Ascending aorta (tissue), 2 donors: ENCODE results near the gene SS18L1. TPM values are rescaled to one million over a fixed set of nuclear protein-coding genes. Genes with fewer than 3 reads are reported as not detected.

Experiments
- DNase-seq, 2 donors: peaks; one replicate each; pipeline ENCODE4 v3.0.0-alpha.2; 2019; ENCODE audit warnings: low spot score in 2 of 2
- H3K27ac ChIP-seq, 2 donors: fragments of 200-600 bp; sonication (generic); one replicate each; pipeline ENCODE4 v1.5.1; 2016 to 2017; ENCODE audit warnings: mild to moderate bottlenecking in 1 of 2
- H3K27me3 ChIP-seq: fragments of 200-600 bp; sonication (generic); one replicate; pipeline ENCODE4 v1.5.1; 2017
- H3K36me3 ChIP-seq, 2 donors: fragments of 200-600 bp; sonication (generic); one replicate each; pipeline ENCODE4 v1.5.1; 2016
- H3K4me1 ChIP-seq, 2 donors: fragments of 200-600 bp; sonication (generic); one replicate each; pipeline ENCODE4 v1.5.1; 2016 to 2017; ENCODE audit warnings: mild to moderate bottlenecking in 1 of 2
- H3K4me3 ChIP-seq, 2 donors: fragments of 200-600 bp; sonication (generic); one replicate each; pipeline ENCODE4 v1.5.1; 2016 to 2017; ENCODE audit warnings: mild to moderate bottlenecking in 1 of 2
- H3K9me3 ChIP-seq, 2 donors: fragments of 200-600 bp; sonication (generic); one replicate each; pipeline ENCODE4 v1.5.1; 2016
- intact Hi-C: fragments of 100-400 bp; cut with DNase I; formaldehyde crosslinking; loops from one replicate; pipeline ENCODE4 v1.15.1; 2023
- total RNA-seq: library from RNA; depleted of rRNA; stranded (reverse); fragments of >200 nt; gene quantifications from one replicate; pipeline ENCODE4 v1.1.0, GENCODE V29; 2016
- TF ChIP-seq, protein P1 (sequence below), 3 experiments: fragments of 200-600 bp in 2 of 3; fragments of 450-650 bp in 1 of 3; sonication (generic) in 2 of 3; IDR thresholded peaks; one replicate each; pipeline ENCODE4 v1.5.1; 2016 to 2019; ENCODE audit warnings: antibody characterized with exemption in 3 of 3, mild to moderate bottlenecking in 1 of 3, moderate library complexity in 1 of 3

SS18L1 gene
- total RNA-seq, 1 donor from 2014 or later, result 39.8 TPM

DNA sequence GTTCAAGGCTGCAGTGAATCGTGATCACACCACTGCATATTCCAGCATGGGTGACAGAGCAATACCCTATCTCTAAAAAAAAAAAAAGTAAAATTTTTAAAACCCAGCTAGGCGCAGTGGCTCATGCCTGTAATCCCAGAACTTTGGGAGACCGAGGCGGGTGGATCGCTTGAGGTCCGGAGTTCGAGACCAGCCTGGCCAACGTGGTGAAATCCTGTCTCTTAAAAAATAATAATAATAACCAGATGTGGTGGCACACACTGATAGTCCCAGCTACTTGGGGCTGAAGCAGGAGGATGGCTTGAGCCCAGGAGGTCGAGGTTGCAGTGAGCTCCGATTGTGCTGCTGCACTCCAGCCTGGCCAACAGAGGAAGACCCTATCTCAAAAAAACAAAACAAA is 52.7 kb downstream of the SS18L1 start:
- Histone ChIP-seq H3K27me3 (no peaks in the 10 kb centered on the region), H3K9me3 (no peaks in the 10 kb centered on the region), H3K27ac (no peak overlapping the region), H3K4me1 (no peaks in the 10 kb centered on the region), H3K36me3 (peaks cover 57 to 60% of the 10 kb centered on the region in 2 donors), H3K4me3 (no peak overlapping the region)
- no peak for DNase-seq
- intact Hi-C loops, result no loop called here
- TF ChIP-seq, protein P1, sequence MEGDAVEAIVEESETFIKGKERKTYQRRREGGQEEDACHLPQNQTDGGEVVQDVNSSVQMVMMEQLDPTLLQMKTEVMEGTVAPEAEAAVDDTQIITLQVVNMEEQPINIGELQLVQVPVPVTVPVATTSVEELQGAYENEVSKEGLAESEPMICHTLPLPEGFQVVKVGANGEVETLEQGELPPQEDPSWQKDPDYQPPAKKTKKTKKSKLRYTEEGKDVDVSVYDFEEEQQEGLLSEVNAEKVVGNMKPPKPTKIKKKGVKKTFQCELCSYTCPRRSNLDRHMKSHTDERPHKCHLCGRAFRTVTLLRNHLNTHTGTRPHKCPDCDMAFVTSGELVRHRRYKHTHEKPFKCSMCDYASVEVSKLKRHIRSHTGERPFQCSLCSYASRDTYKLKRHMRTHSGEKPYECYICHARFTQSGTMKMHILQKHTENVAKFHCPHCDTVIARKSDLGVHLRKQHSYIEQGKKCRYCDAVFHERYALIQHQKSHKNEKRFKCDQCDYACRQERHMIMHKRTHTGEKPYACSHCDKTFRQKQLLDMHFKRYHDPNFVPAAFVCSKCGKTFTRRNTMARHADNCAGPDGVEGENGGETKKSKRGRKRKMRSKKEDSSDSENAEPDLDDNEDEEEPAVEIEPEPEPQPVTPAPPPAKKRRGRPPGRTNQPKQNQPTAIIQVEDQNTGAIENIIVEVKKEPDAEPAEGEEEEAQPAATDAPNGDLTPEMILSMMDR (IDR thresholded peaks at IDR 0.05), result no peak

DNA sequence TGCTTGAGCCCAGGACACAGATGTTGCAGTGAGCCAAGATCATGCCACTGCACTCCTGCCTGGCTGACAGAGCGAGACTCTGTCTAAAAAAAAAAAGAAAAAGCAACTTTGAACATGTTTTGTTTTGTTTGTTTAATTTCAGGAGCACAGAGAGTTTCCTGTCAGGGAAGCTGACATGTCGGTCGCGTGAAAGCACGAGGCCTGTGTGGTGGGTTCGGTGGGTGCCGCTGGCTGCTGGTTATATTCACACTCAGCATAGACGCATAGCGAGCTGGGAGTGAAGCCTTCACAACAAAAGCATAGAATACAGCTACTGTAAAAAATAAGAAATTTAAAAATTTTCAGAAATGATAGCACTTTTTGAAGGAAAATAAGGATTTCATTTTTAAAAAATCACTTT is 53.7 kb downstream of the SS18L1 start:
- Histone ChIP-seq H3K9me3 (no peaks in the 10 kb centered on the region), H3K36me3 (peaks cover 64 to 67% of the 10 kb centered on the region in 2 donors), H3K27me3 (no peaks in the 10 kb centered on the region), H3K27ac (no peak overlapping the region), H3K4me3 (no peak overlapping the region), H3K4me1 (no peaks in the 10 kb centered on the region)
- intact Hi-C loops, result no loop called here
- TF ChIP-seq, protein P1 (IDR thresholded peaks at IDR 0.05), result no peak
- DNase-seq, result no peak

DNA sequence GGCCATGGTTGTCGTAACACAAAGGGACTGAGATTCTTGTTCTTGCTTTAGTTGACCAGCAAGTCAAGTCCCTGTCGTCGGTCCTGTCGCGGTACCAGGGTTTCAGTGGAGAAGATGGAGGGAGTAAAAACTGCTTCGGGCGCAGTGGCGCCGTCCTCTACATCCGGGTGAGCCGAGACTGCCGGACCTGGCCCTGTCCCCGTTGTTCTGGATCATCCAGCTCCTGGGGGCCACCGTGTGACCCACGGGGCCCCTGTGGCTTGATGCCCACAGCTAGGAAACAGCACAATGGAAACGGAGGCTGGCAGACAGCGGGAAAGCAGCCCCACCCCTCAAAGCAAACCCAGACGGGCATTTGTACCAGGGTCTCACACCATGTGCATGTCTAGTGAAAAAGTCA is 54.2 kb downstream of the SS18L1 start:
- TF ChIP-seq, protein P1 (IDR thresholded peaks at IDR 0.05), result no peak
- Histone ChIP-seq H3K4me1 (no peaks in the 10 kb centered on the region), H3K36me3 (peaks cover 69 to 71% of the 10 kb centered on the region in 2 donors), H3K27me3 (no peaks in the 10 kb centered on the region), H3K4me3 (no peak overlapping the region), H3K9me3 (no peaks in the 10 kb centered on the region), H3K27ac (no peak overlapping the region)
- DNase-seq, result no peak
- intact Hi-C loops, result no loop called here

DNA sequence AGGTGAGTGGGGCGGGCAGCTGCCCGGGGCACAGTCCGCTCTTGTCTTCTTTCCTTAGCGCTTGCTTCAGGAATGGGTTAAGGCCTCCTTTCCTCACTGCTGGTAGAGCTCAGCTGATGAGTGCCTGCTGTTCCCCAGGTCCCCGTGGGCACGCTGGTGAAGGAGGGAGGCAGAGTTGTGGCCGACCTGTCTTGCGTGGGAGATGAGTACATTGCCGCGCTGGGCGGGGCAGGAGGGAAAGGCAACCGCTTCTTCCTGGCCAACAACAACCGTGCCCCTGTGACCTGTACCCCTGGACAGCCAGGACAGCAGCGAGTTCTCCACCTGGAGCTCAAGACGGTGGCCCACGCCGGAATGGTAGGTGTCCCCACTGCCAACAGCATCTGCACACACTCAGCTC is 54.9 kb downstream of the SS18L1 start:
- intact Hi-C loops, result no loop called here
- H3K27ac ChIP-seq, result no peak overlapping the region
- peaks cover 74 to 76% of the 10 kb centered on the region in 2 donors for H3K36me3 ChIP-seq
- DNase-seq, result no peak
- H3K27me3 ChIP-seq, result no peaks in the 10 kb centered on the region
- no peaks in the 10 kb centered on the region for H3K9me3 ChIP-seq
- no peaks in the 10 kb centered on the region for H3K4me1 ChIP-seq
- H3K4me3 ChIP-seq, result no peak overlapping the region
- TF ChIP-seq, protein P1 (IDR thresholded peaks at IDR 0.05), result no peak

DNA sequence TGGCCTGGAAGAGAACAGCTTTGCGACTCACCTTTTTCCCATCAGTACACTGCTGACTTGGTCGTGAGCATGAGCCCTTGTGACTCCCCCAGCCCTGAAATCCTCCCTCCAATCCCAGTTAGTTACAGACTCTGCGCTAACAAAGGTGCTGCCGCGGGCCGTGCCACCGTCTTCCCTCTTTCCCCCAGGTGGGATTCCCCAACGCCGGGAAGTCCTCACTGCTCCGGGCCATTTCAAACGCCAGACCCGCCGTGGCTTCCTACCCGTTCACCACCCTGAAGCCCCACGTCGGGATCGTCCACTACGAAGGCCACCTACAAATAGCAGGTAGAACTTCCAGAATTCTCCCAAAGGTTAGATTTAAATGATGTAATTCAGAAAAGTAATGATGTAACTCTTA is 55.4 kb downstream of the SS18L1 start:
- Histone ChIP-seq H3K27me3 (no peaks in the 10 kb centered on the region), H3K4me3 (no peak overlapping the region), H3K4me1 (no peaks in the 10 kb centered on the region), H3K27ac (no peak overlapping the region), H3K9me3 (no peaks in the 10 kb centered on the region), H3K36me3 (peaks cover 72 to 79% of the 10 kb centered on the region in 2 donors)
- TF ChIP-seq, protein P1 (IDR thresholded peaks at IDR 0.05), result no peak
- intact Hi-C loops, result no loop called here
- DNase-seq, result no peak
